GM12878 (cell line): ENCODE measurements around the gene CNTNAP5. TPM values are rescaled to one million over a fixed set of nuclear protein-coding genes. Genes with fewer than 3 reads are reported as not detected.

Experiments
- ATAC-seq: fragments of 200-7000 bp; cut with Tn5 transposase; 3 replicates; pipeline ENCODE4 v1.9.1; 2020; ENCODE audit warnings: mild to moderate bottlenecking, moderate library complexity
- BruUV-seq: library from RNA; stranded (reverse); fragments of 400-500 nt; replicated peaks from 2 replicates; lab custom pipeline; 2021; lab: Mats Ljungman, UMichigan
- CTCF ChIA-PET: fragments of 300-600 bp; sonication (Branson Sonifier 250); formaldehyde crosslinking; extraction: SDS; loops from one replicate; lab custom pipeline; 2021; ENCODE audit warnings: inconsistent platforms; lab: Yijun Ruan, JAX
- POLR2A ChIA-PET: fragments of 350-600 bp; formaldehyde crosslinking; extraction: SDS; loops from one replicate; lab custom pipeline; 2021; ENCODE audit warnings: inconsistent platforms; lab: Charles Lee
- RAD21 ChIA-PET: fragments of 300-600 bp; sonication (Branson Sonifier 250); formaldehyde crosslinking; loops from one replicate; lab custom pipeline; 2023; ENCODE audit warnings: antibody characterized with exemption; ENCODE audit not compliant: unreplicated experiment; lab: Charles Lee
- SMC1A ChIA-PET: fragments of 300-600 bp; sonication (Branson Sonifier 250); formaldehyde crosslinking; loops from one replicate; lab custom pipeline; 2023; ENCODE audit not compliant: unreplicated experiment, uncharacterized antibody; lab: Charles Lee
- DNase-seq: peaks from one replicate; pipeline ENCODE4 v3.0.0-alpha.2; 2011; ENCODE audit warnings: low read depth, low spot score
- FAIRE-seq: peaks from 3 replicates; lab custom pipeline; 2011; peaks lifted over from hg19 to GRCh38; lab: Jason Lieb, UNC
- H2AFZ ChIP-seq: 2 replicates; pipeline ENCODE4 v1.6.0; 2011; ENCODE audit warnings: low read depth, low read length, control low read depth; ENCODE audit not compliant: control insufficient read depth
- H3K27ac ChIP-seq: 2 replicates; pipeline ENCODE4 v1.5.1; 2011; ENCODE audit warnings: control low read depth; ENCODE audit not compliant: control insufficient read depth, insufficient read depth
- H3K27me3 ChIP-seq, 2 experiments: replicated peaks in 1 of 2; 2 replicates each; pipeline versions ENCODE4 v1.6.0 to v1.6.1; 2011; ENCODE audit warnings: low read length in 1 of 2; ENCODE audit not compliant: control insufficient read depth in 2 of 2, insufficient read depth in 2 of 2
- H3K36me3 ChIP-seq, 2 experiments: 2 replicates each; pipeline ENCODE4 v1.5.1; 2011; ENCODE audit warnings: low read length in 1 of 2; ENCODE audit not compliant: control insufficient read depth in 2 of 2, insufficient read depth in 2 of 2
- H3K4me1 ChIP-seq: 2 replicates; pipeline ENCODE4 v1.6.1; 2011; ENCODE audit warnings: mild to moderate bottlenecking, low read length, moderate library complexity, mixed read lengths; ENCODE audit not compliant: control insufficient read depth, insufficient read depth
- H3K4me2 ChIP-seq: 2 replicates; pipeline ENCODE4 v1.6.0; 2011; ENCODE audit warnings: control low read depth; ENCODE audit not compliant: control insufficient read depth, insufficient read depth
- H3K4me3 ChIP-seq: fragments of 200-600 bp; sonication (generic); 2 replicates; pipeline ENCODE4 v1.5.1; 2016
- H3K79me2 ChIP-seq: 2 replicates; pipeline ENCODE4 v1.6.0; 2011; ENCODE audit warnings: low read length; ENCODE audit not compliant: control insufficient read depth, insufficient read depth
- H3K9ac ChIP-seq: 2 replicates; pipeline ENCODE4 v1.8.0; 2011; ENCODE audit warnings: low read length, control low read depth, mixed read lengths; ENCODE audit not compliant: control insufficient read depth, insufficient read depth
- H3K9me3 ChIP-seq: replicated peaks from 3 replicates; pipeline ENCODE4 v1.5.1; 2011; ENCODE audit warnings: mild to moderate bottlenecking, low read length; ENCODE audit not compliant: control insufficient read depth, insufficient read depth
- H4K20me1 ChIP-seq: 2 replicates; pipeline ENCODE4 v1.6.0; 2011; ENCODE audit not compliant: control insufficient read depth, insufficient read depth
- BCLAF1 ChIP-seq: fragments of 450-650 bp; IDR thresholded peaks from 2 replicates; pipeline ENCODE4 v1.6.1; 2017; ENCODE audit warnings: antibody characterized with exemption, mild to moderate bottlenecking, moderate library complexity
- CTCF ChIP-seq, 3 experiments: IDR thresholded peaks in 2 of 3; conservative IDR thresholded peaks in 1 of 3; 2 replicates each; pipeline ENCODE4 v1.5.1; 2011; ENCODE audit warnings: low read depth in 3 of 3, low read length in 3 of 3, mild to moderate bottlenecking in 3 of 3, control low read depth in 2 of 3, moderate library complexity in 2 of 3, inconsistent platforms in 1 of 3, mixed read lengths in 1 of 3; ENCODE audit not compliant: control insufficient read depth in 2 of 3, insufficient read depth in 1 of 3; ENCODE audit errors: extremely low read depth in 1 of 3
- IRF4 ChIP-seq: IDR thresholded peaks from 2 replicates; pipeline ENCODE4 v1.6.1; 2011; ENCODE audit warnings: low read depth, low read length
- MTA2 ChIP-seq: fragments of 450-650 bp; IDR thresholded peaks from 2 replicates; pipeline ENCODE4 v1.6.1; 2016; ENCODE audit warnings: low read depth, mild to moderate bottlenecking, moderate library complexity
- NFYA ChIP-seq: IDR thresholded peaks from 2 replicates; pipeline ENCODE4 v1.6.1; 2011; ENCODE audit warnings: low read depth, mild to moderate bottlenecking, low read length, improper control_type of control experiment, borderline replicate concordance
- NFYB ChIP-seq: IDR thresholded peaks from 2 replicates; pipeline ENCODE4 v1.6.1; 2011; ENCODE audit warnings: low read depth, mild to moderate bottlenecking, low read length, improper control_type of control experiment, moderate library complexity; ENCODE audit not compliant: insufficient read depth
- RAD21 ChIP-seq: IDR thresholded peaks from 2 replicates; pipeline ENCODE4 v1.6.1; 2011; ENCODE audit warnings: mild to moderate bottlenecking, low read depth, low read length, moderate library complexity; ENCODE audit not compliant: insufficient read depth
- REST ChIP-seq: IDR thresholded peaks from 2 replicates; pipeline ENCODE4 v1.6.1; 2012; ENCODE audit warnings: mild to moderate bottlenecking, low read depth, low read length
- SRF ChIP-seq, 2 experiments: IDR thresholded peaks; 2 replicates each; pipeline ENCODE4 v1.6.1; 2011; ENCODE audit warnings: low read depth in 2 of 2, low read length in 2 of 2, mild to moderate bottlenecking in 1 of 2, moderate library complexity in 1 of 2
- TCF12 ChIP-seq: IDR thresholded peaks from 2 replicates; pipeline ENCODE4 v1.6.1; 2011; ENCODE audit warnings: low read depth, mild to moderate bottlenecking, low read length
- USF1 ChIP-seq: IDR thresholded peaks from 2 replicates; pipeline ENCODE4 v1.6.1; 2011; ENCODE audit warnings: borderline replicate concordance, low read depth, mild to moderate bottlenecking, moderate library complexity, mixed read lengths, low read length; ENCODE audit not compliant: insufficient read depth; ENCODE audit errors: extremely low read length
- WGBS: methylation state at CpG from one replicate; pipeline ENCODE4 v1.1.6; 2016; ENCODE audit warnings: low lambda C conversion rate; ENCODE audit not compliant: insufficient replicate concordance, insufficient coverage; ENCODE audit errors: missing lambda C conversion rate; 5-methylcytosine and 5-hydroxymethylcytosine counted together
- in situ Hi-C: fragments of 300-500 bp; cut with MboI; formaldehyde crosslinking; loops from 9 replicates; pipeline ENCODE4 v1.14.3; 2018; ENCODE audit warnings: mixed read lengths
- intact Hi-C: fragments of 100-400 bp; cut with micrococcal nuclease; formaldehyde crosslinking; loops from one replicate; pipeline ENCODE4 v1.14.2; 2022; ENCODE audit not compliant: unreplicated experiment
- polyA plus RNA-seq, 11 experiments: library from polyadenylated mRNA; depleted of rRNA in 4 of 11; unstranded in 6 of 11; stranded (reverse) in 5 of 11; fragments of >200 nt; fragmentation: Nextera tagmentation in 4 of 11; fragmentation: Illumina TruSeq in 1 of 11; extraction: Ambion mirVana in 4 of 11; extraction: Trizol in 1 of 11; gene quantifications; 1 replicate in 1 of 11; 2 replicates in 10 of 11; pipeline versions ENCODE4 v1.2.1 to v1.2.3, GENCODE V29; 2011 to 2016; ENCODE audit warnings: inconsistent platforms in 2 of 11, missing spikeins in 2 of 11, low read depth in 1 of 11
- total RNA-seq, 4 experiments: library from RNA; depleted of rRNA in 3 of 4; stranded (reverse); fragments of >200 nt in 3 of 4; fragmentation: Illumina TruSeq in 1 of 4; extraction: Trizol in 1 of 4; gene quantifications; 2 replicates each; pipeline versions ENCODE4 v1.2.1 to v1.2.3, GENCODE V29; 2013 to 2021

CNTNAP5 gene
- total and polyA plus RNA-seq, 10 of the 15 experiments (the other 5 are each of a cell fraction or from before 2014, with no cell fraction given), result not detected

- no peak for FAIRE-seq
- intact Hi-C loops, result no loop called here
- H3K9ac ChIP-seq, result no peak overlapping the region
- H3K4me3 ChIP-seq, result no peak overlapping the region
- no peak overlapping the region for H3K27ac ChIP-seq
- no peak overlapping the region for H3K4me2 ChIP-seq
- BruUV-seq, result no TSS peak
- no peak overlapping the region for H2AFZ ChIP-seq
- in situ Hi-C loops, result no loop called here
- H3K4me1 ChIP-seq, result no peaks in the 10 kb centered on the region
- RAD21 ChIA-PET, result no interaction called here
- POLR2A ChIA-PET, result interaction anchor here (0.6 kb wide), 1 partner anchor 124 kb away, joined by 7 read pairs; no protein-coding TSS in a partner anchor
- no peaks in the 10 kb centered on the region for H3K36me3 ChIP-seq
- CTCF ChIA-PET, result interaction anchor here (0.6 to 1.3 kb wide), 2 partner anchors 11 to 165 kb away, joined by 3 read pairs; no protein-coding TSS in a partner anchor
- SMC1A ChIA-PET, result no interaction called here
- no peaks in the 10 kb centered on the region for H3K79me2 ChIP-seq
- no peaks in the 10 kb centered on the region for H3K9me3 ChIP-seq
- no peak for ATAC-seq
- no peaks in the 10 kb centered on the region for H3K27me3 ChIP-seq
- WGBS, result 0% methylated on average over 3 of the region's 3 CpGs
- DNase-seq, result no peak
- H4K20me1 ChIP-seq, result no peaks in the 10 kb centered on the region
- TF ChIP-seq IRF4, result no peak
- TF ChIP-seq CTCF (IDR thresholded peaks at IDR 0.05 in 2 of 3, conservative IDR thresholded peaks at IDR 0.05 in 1 of 3; ENCODE audit: control insufficient read depth in 2 of 3, extremely low read depth in 1 of 3, insufficient read depth in 1 of 3, low read depth in 3 of 3, low read length in 3 of 3), result peak in 1 of 3 experiments; percentile 5; a peak in 1 of 6 replicates
- no peak for TF ChIP-seq MTA2
- no peak for TF ChIP-seq NFYA
- TF ChIP-seq SRF (IDR thresholded peaks at IDR 0.05; ENCODE audit: low read depth in 2 of 2, low read length in 2 of 2), result no peak
- TF ChIP-seq NFYB, result no peak
- no peak for TF ChIP-seq TCF12
- TF ChIP-seq BCLAF1, result no peak
- TF ChIP-seq REST, result no peak
- no peak for TF ChIP-seq USF1
- peak; percentile 13; the same call in 1 of the 2 replicates for TF ChIP-seq RAD21
Measured at GRCh38 chr2:124325667-124326440, 300.8 kb downstream of the CNTNAP5 start.
